Neural progenitor cell (in vitro differentiated cells): ENCODE results near the gene FCMR.

Experiments used
- CTCF ChIP-seq: fragments of 200-600 bp; sonication (generic); IDR thresholded peaks from 2 replicates; pipeline ENCODE4 v1.5.1; 2017; ENCODE audit warnings: antibody characterized with exemption, mild to moderate bottlenecking
- EZH2 ChIP-seq: fragments of 200-600 bp; sonication (generic); IDR thresholded peaks from 2 replicates; pipeline ENCODE4 v1.6.1; 2017; ENCODE audit warnings: antibody characterized with exemption, mild to moderate bottlenecking, moderate library complexity
- EZH2phosphoT487 ChIP-seq: fragments of 200-600 bp; sonication (generic); IDR thresholded peaks from 2 replicates; pipeline ENCODE4 v1.6.1; 2017; ENCODE audit warnings: antibody characterized with exemption

GRCh38 chr1:206873603-206874188 is 48.0 kb downstream of the FCMR start:
- TF ChIP-seq CTCF, result no peak
- no peak for TF ChIP-seq EZH2
- TF ChIP-seq EZH2phosphoT487, result no peak
